Activated CD4-positive, alpha-beta T cell treated with anti-CD3 and anti-CD28 coated beads, Interleukin-2, amount 50 U/mL, for 1 hour (primary cell): Measurements from ENCODE around the gene FCRL3.

Experiments
- DNase-seq: peaks from one replicate; pipeline ENCODE4 v3.0.0-alpha.2; 2020

Gene FCRL3

DNA sequence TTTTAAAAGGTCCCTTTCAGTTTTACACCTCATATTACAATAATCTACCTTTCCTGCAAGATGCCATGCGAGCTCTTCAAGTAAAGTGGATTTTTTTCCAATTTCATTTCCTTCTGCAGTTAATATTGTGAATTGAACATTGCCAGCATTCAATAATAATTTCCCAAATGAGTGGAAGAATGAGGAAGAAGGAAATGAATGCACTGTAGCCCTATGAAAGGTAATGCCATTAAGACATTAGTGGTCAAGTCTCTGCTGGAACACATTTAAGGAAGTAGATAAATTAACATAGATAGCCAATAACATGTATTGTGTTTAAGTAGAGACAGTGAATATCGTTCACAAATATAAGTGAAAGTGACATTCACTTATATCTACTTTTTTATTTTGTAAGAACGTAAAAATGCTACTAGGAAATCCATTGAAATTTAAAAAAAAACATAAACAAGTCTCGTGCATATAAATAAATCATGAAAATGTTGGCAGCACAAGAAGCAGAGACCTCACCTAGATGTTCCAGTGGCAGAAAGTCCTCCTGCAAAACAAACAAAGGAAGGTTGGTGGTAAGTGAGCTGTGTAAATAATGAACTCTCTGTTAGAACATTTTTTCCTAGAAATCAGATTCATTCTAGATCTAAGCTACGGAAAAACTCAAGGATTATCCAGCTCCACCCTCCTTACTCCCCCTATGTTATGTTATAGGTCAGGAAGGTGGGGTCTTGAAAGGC lies 17.7 kb downstream of the FCRL3 start:
- DNase-seq = no peak

DNA sequence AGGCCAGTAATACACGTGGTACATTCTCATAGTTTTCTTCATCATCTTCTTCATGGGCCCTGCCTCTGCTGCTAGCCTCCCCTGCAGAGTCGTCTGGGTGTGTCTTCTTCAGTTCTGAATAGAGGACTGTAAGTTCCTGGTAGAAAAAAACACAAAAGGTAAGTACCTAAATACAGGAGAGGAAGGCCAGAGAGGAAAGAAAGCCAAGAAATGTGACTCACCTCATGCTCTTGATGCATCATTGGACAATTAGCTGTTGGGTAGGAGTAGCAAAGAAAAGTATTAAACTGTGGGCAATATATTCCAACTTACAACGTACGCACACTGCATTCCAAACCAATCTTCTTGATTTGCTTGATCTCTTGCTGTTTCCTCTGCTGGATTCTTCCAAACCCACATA lies 21.8 kb downstream of the FCRL3 start:
- DNase-seq = no peak

DNA sequence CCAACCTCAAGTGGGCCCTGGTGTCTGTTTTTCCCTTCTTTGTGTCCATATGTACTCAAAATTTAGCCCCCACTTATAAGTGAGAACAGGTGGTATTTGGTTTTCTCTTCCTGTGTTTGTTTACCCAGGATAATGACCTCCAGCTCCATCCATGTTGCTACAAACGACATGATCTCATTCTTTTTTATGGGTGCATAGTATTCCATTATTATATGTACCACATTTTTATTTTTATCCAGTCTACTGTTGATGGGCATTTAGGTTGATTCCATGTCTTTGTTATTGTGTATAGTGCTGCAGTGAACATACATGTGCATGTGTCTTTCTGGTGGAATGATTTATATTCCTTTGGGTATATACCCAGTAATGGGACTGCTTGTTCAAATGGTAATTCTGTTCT lies 27.6 kb downstream of the FCRL3 start:
- no peak for DNase-seq

DNA sequence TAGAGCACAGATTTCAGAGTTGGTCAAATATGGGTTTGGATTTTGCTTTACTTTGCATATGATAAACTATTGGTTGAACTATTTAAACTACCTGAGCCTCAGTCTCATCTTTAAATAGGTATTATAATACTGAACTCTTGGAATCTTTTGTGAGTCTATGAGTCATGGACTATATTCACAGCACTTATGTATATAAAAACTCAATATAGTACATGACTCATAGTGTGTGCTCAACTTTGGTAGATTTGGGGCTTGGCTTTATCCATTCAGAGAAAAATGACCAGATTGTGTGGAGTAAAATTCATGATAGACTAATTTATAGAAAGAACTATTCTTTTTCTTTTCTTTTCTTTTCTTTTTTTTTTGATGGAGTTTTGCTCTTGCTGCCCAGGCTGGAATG lies 28.7 kb downstream of the FCRL3 start:
- DNase-seq = no peak

DNA sequence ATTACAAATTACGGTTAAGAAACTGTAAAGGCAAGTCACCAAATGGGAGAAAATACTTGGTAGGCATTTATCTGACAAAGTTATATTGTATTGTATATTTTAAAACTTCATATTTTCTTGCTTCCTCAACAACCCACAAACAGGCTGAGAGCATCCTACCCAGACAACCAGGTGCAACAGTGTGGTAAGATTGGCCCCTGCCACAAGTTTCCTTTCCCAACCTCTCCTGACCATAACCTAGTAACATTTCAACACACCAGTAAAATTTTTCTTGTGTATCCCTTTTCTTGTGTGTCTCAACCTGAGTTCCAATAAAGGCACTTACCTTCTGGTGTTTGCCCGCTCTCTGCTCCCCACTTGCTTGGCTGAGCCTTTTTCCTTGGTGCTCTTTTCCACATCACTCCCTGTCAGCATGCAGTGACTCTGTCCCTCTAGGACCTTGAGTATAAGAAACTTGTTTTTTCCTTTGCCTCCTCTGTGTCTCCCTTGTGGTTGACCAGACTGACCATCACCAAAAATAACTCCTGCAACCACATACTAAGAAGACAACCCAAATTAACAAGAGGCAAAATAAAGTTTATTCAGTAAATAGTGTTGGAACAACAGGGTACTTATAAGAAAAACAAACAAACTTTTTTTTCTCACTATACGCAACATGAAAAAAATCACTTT lies 40.9 kb downstream of the FCRL3 start:
- no peak for DNase-seq

DNA sequence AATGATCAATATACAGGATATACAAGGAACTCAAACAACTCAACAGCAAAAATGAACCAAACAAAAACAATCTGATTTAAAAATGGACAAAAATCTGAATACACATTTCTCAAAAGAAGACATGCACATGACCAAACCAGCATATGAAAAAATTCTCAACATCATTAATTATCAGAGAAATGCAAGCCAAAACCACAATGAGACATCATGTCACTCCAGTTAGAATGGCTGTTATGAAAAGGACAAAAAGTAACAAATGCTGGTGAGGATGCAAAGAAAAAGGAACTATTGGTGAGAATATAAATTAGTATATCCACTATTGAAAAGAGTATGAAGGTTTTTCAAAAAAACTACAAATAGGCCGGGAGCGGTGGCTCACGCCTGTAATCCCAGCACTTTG lies 42.0 kb downstream of the FCRL3 start:
- DNase-seq = no peak

DNA sequence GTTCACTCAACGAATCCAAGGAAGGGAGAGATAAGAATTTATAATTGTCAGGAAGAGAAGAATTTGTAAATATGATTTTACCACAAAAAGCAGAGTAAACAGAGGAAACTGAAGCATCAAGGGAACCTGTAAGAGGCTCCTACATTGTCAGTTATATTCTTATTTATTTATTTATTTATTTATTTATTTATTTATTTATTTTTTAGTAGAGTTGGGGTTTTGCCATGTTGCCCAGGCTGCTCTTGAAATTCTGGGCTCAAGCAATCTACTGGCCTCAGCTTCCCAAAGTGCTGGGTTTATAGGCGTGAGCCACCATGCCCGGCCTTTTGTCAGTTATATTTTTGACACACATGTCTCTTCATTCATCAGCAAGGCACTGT lies 47.1 kb downstream of the FCRL3 start:
- no peak for DNase-seq

DNA sequence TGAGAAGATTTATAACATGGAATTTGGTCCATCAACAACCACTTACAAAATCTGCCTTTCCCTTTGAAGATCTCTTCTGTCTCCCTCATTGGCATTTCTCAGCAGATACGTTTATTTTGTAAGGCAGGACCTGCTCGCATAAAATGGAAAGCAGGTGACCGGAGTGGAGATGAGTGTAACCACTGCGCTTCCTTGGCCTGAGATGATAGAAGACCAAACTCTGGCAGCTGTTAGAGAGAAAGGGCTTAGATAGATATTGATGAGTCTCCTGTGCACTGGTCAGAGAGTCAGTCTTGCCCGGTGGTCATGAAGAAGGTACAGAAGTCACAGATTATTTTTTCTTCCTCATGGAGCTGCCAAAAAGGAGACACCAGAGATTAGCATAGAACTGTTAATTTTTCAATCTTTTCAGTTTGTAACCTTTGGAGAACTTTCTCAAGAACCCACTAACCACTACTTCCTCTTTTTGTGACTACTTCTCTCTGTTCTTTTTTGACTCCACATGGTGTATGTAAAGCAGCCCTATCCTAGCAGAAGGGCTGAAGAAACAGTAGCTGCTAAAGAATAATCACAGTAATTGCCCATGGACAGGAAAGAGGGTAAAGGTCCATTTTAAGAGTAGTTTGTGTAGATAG lies 47.6 kb downstream of the FCRL3 start:
- no peak for DNase-seq

DNA sequence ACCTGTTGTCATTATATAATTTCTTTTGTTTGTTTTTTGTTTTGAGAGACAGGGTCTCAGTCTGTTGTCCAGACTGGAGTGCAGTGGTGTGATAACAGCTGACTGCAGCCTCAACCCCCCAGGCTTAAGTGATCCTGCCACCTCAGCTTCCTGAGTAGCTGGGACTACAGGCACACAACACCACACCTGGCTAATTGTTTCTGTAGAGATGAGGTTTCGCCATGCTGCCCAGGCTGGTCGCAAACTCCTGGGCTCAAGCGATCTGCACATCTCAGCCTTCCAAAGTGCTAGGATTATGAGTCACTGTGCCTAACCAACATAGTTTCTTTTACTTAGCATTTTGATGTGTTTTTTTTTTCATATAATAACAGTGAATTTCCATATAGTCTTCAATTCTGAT lies 52.3 kb downstream of the FCRL3 start:
- no peak for DNase-seq

DNA sequence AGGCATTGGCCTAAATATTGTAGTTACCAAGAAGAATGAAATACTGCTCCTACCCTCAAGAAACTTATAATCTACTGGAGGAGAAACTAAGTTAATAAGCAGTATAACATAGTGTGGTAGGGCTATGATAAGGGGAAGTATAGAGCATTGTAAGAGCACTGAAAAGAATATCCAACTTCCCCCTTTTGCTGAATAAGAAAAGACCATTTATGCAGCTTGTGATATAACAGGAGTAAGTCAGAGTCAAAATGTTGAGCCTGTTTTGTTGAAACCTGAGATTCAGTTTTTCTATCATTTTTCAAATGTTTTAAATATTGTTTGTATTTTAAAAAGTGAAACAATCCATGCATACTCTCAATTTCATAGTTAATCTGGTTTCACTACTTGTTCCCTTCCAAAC lies 54.4 kb downstream of the FCRL3 start:
- DNase-seq = no peak

DNA sequence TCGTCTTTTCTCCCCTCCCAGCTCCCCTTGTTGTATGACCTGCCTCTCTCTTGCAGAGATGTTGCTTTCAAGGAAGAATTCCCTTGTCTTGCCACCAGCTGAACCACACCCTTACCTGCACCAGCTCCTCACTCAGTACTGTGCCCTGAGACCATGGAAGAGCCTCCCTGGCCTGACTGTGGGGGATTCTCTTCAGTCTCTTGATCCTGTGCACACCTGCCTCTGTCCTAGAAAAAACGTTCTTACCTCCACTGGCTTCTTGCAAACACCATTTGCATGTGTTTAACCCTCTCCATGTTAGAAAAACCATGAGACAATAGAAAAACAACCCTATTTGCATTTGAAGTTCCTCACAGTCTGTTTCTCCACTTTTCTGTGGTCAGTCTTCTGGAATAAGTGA lies 59.4 kb downstream of the FCRL3 start:
- DNase-seq = no peak

DNA sequence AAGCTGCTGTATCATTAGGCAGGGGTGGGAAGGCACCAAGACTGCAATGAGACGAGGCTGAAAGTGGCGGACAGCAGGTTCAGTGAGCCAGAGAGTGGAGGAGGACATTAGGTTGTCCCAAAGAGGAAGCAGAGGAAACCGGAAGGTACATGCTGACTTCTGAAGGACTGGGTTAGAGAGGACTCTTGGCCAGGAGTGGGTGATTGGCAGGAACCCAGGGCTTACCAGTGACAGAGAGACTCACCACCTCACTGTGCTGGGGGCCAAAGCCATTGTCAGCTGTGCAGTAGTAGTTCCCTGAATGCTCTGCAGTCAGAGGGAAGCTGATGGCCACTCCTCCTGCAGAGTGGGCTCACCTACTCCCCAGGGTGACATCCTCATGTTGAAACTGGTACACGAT lies 60.8 kb downstream of the FCRL3 start:
- no peak for DNase-seq

DNA sequence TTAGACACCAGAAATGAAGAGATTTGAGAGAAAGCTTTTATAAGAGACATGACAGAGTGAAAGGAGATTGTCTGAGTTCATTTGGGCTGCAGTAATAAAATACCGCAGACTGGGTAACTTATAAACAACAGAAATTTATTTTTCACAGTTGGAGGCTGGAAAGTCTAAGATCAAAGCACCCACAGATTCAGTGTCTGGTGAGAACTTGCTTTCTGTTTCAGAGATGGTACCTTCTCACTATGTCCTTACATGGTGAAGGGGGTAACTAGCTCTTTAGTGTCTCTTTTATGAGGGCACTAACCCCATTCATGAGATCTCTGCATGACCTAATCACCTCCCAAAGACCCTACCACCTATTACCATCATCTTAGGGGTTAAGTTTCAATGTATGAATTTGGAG lies 71.8 kb downstream of the FCRL3 start:
- no peak for DNase-seq
